Ovary (tissue), 3 donors: Measurements from ENCODE around the gene MKRN2OS.

ENCODE experiments used
- CTCF ChIP-seq, 3 donors: fragments of 450-650 bp in 2 of 3; fragments of 200-600 bp in 1 of 3; IDR thresholded peaks; one replicate each; pipeline versions ENCODE4 v1.5.1 to v1.8.0; 2016 to 2022; ENCODE audit warnings: antibody characterized with exemption in 3 of 3, mild to moderate bottlenecking in 1 of 3
- POLR2A ChIP-seq: fragments of 450-650 bp; IDR thresholded peaks from one replicate; pipeline ENCODE4 v1.6.1; 2017; ENCODE audit warnings: antibody characterized with exemption, mild to moderate bottlenecking, moderate library complexity
- donor health status: DM: no; HTN: no; CAD: no.

- TF ChIP-seq POLR2A (no peak), CTCF (IDR thresholded peaks at IDR 0.05) (no peak)
These were observed 40.7 kb upstream of the MKRN2OS start for GRCh38 chr3:12585970-12586369.
